K562 (cell line): ENCODE data around the gene DCST1. TPM values are rescaled to one million over a fixed set of nuclear protein-coding genes. Genes with fewer than 3 reads are reported as not detected.

Experiments
- CBX8 ChIP-seq: fragments of 200-600 bp; sonication (generic); IDR thresholded peaks from 2 replicates; pipeline ENCODE4 v1.6.1; 2012; ENCODE audit warnings: borderline replicate concordance, mixed run types, low read depth, mild to moderate bottlenecking, moderate library complexity, mixed read lengths, low read length, control low read depth, inconsistent platforms; ENCODE audit not compliant: poor library complexity, severe bottlenecking; ENCODE audit errors: extremely low read depth
- HEY1 ChIP-seq: fragments of 250-450 bp; sonication (Bioruptor Pico); IDR thresholded peaks from 2 replicates; pipeline ENCODE4 v1.5.0; 2020; ENCODE audit warnings: mild to moderate bottlenecking, moderate library complexity, borderline replicate concordance
- KDM2B ChIP-seq: fragments of 250-450 bp; sonication (Bioruptor Pico); IDR thresholded peaks from 2 replicates; pipeline ENCODE4 v1.8.0; 2021; ENCODE audit warnings: mild to moderate bottlenecking, moderate library complexity
- LCOR ChIP-seq: sonication (generic); formaldehyde crosslinking; IDR thresholded peaks from 2 replicates; pipeline ENCODE4 v1.8.0; 2022; ENCODE audit warnings: mild to moderate bottlenecking, missing genetic modification reagents
- NBN ChIP-seq: fragments of 450-650 bp; IDR thresholded peaks from 2 replicates; pipeline ENCODE4 v1.6.1; 2016; ENCODE audit warnings: low read depth, mild to moderate bottlenecking
- NCOA2 ChIP-seq, 2 experiments: fragments of 450-650 bp; IDR thresholded peaks; 2 replicates each; pipeline ENCODE4 v1.6.1; 2018; ENCODE audit warnings: mild to moderate bottlenecking in 2 of 2, moderate library complexity in 1 of 2; ENCODE audit not compliant: partially characterized antibody in 2 of 2
- NR2F6 ChIP-seq: fragments of 450-650 bp; formaldehyde crosslinking; IDR thresholded peaks from 2 replicates; pipeline ENCODE4 v1.4.0; 2020; ENCODE audit warnings: mild to moderate bottlenecking
- NRF1 ChIP-seq, 2 experiments: fragments of 450-650 bp; IDR thresholded peaks in 1 of 2; conservative IDR thresholded peaks in 1 of 2; 2 replicates each; pipeline ENCODE4 v1.6.1; 2014; ENCODE audit warnings: mild to moderate bottlenecking in 2 of 2
- POU5F1 ChIP-seq: fragments of 150-350 bp; IDR thresholded peaks from 2 replicates; pipeline ENCODE4 v1.6.1; 2014; ENCODE audit warnings: borderline replicate concordance, low read length, low read depth, mild to moderate bottlenecking; ENCODE audit not compliant: partially characterized antibody
- RBBP5 ChIP-seq: fragments of 200-600 bp; sonication (generic); IDR thresholded peaks from 2 replicates; pipeline ENCODE4 v1.6.1; 2012; ENCODE audit warnings: borderline replicate concordance, mild to moderate bottlenecking, low read length, control low read depth, inconsistent platforms; ENCODE audit not compliant: insufficient read depth, poor library complexity, severe bottlenecking
- SMARCB1 ChIP-seq: IDR thresholded peaks from 2 replicates; pipeline ENCODE4 v1.6.1; 2011; ENCODE audit warnings: improper control_type of control experiment, low read depth; ENCODE audit not compliant: insufficient read length
- SOX6 ChIP-seq: fragments of 450-650 bp; IDR thresholded peaks from 2 replicates; pipeline ENCODE4 v1.6.1; 2014; ENCODE audit warnings: mild to moderate bottlenecking
- TAL1 ChIP-seq: fragments of 450-650 bp; IDR thresholded peaks from 2 replicates; pipeline ENCODE4 v1.6.1; 2016; ENCODE audit warnings: mild to moderate bottlenecking
- ZBTB7A ChIP-seq: IDR thresholded peaks from 2 replicates; pipeline ENCODE4 v1.6.1; 2011; ENCODE audit warnings: low read depth, mild to moderate bottlenecking, low read length, moderate library complexity, borderline replicate concordance; ENCODE audit not compliant: control insufficient read depth
- ZNF184 ChIP-seq: sonication (generic); formaldehyde crosslinking; IDR thresholded peaks from 2 replicates; pipeline ENCODE4 v1.5.0; 2020; ENCODE audit warnings: missing genetic modification reagents
- ZNF586 ChIP-seq: fragments of 450-650 bp; formaldehyde crosslinking; conservative IDR thresholded peaks from 2 replicates; pipeline ENCODE4 v1.4.0; 2020; ENCODE audit warnings: mild to moderate bottlenecking, moderate library complexity
- ZNF785 ChIP-seq: fragments of 250-450 bp; sonication (Bioruptor Pico); IDR thresholded peaks from 2 replicates; pipeline ENCODE4 v1.4.0; 2020; ENCODE audit warnings: mild to moderate bottlenecking
- polyA plus RNA-seq, 8 experiments: library from polyadenylated mRNA; depleted of rRNA in 4 of 8; stranded (reverse) in 5 of 8; unstranded in 3 of 8; fragments of >200 nt; fragmentation: Nextera tagmentation in 2 of 8; fragmentation: Illumina TruSeq in 1 of 8; extraction: Ambion mirVana in 2 of 8; extraction: Trizol in 1 of 8; gene quantifications; 2 replicates each; pipeline versions ENCODE4 v1.2.1 to v1.2.3, GENCODE V29; 2011 to 2014; ENCODE audit warnings: inconsistent platforms in 1 of 8, missing spikeins in 1 of 8
- total RNA-seq, 7 experiments: library from RNA; depleted of rRNA in 6 of 7; stranded (reverse); fragments of >200 nt in 6 of 7; fragmentation: Illumina TruSeq in 2 of 7; extraction: Trizol in 2 of 7; gene quantifications; 2 replicates each; pipeline versions ENCODE4 v1.2.1 to v1.2.3, GENCODE V29; 2011 to 2021; ENCODE audit warnings: low replicate concordance in 1 of 7
- TF ChIP-seq, protein P1 (sequence below), 2 experiments: fragments of 450-650 bp in 1 of 2; sonication (generic) in 1 of 2; formaldehyde crosslinking in 1 of 2; IDR thresholded peaks; 2 replicates each; pipeline versions ENCODE4 v1.7.1 to v1.9.0; 2016 to 2022; ENCODE audit warnings: inconsistent platforms in 1 of 2, mild to moderate bottlenecking in 1 of 2, missing genetic modification reagents in 1 of 2

Gene DCST1
- total and polyA plus RNA-seq, 9 of the 15 experiments (the other 6 are each of a cell fraction or from before 2014, with no cell fraction given), result not detected

DNA sequence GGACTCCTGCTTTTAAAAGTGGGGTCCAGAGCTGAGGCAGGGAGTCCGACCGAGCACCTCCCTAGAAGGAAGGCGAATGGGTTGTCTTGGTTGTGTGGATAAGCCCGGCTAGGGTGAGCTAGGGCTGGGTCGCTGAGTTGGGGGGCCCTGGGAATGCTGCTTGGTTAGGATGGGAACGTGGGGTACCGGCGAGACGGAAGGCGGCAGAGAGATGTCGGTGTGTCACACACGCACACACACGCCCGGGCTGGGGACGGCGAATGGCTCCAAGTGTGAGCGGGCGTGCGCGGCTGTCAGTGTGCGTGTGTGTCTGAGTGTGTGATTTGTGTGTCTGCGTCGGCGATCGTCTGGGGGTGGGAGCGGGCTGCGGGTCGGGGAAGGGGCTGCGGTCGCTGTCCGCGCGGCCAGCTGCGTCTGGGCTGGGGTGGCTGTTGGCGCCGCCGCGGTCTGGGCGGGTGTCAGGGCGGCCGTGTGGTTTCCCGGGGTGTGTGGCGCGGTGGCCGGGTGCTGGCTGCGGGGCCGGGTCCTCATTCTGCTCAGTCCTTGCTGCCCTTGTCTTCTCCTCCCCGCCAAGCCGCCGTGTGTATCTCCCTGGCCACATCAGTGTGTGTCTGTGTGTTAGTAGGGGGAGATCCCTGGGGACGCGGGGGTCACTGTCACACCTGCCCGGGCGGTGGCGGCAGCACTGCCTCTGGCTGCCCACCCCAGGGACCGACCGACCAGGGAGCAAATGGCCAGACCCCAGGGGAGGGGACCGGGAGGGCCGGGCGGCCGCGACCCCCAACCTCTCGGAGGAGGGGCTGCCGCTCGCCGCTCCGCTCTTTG is 46.1 kb downstream of the DCST1 start (continued):
- TF ChIP-seq RBBP5 (peak; percentile 58), NRF1 (conservative IDR thresholded peaks at IDR 0.05 in 1 of 2, IDR thresholded peaks at IDR 0.05 in 1 of 2) (peak; percentile 31 to 51; a peak in 2 of 4 replicates), CBX8 (no peak), NBN (no peak), NCOA2 (IDR thresholded peaks at IDR 0.05; ENCODE audit: partially characterized antibody in 2 of 2) (no peak), SOX6 (no peak), LCOR (CRISPR knock-in tag) (no peak), NR2F6 (CRISPR knock-in tag) (no peak), POU5F1 (no peak), ZNF184 (CRISPR knock-in tag) (no peak), ZNF586 (CRISPR knock-in tag) (no peak), SMARCB1 (no peak), TAL1 (no peak), ZNF785 (CRISPR knock-in tag) (no peak), KDM2B (CRISPR knock-in tag) (0 out of 2 replicates have a peak, but pooled peaks have one; percentile 45), ZBTB7A (peak; percentile 68; the same call in 1 of the 2 replicates), HEY1 (CRISPR knock-in tag) (no peak)
- TF ChIP-seq, protein P1, sequence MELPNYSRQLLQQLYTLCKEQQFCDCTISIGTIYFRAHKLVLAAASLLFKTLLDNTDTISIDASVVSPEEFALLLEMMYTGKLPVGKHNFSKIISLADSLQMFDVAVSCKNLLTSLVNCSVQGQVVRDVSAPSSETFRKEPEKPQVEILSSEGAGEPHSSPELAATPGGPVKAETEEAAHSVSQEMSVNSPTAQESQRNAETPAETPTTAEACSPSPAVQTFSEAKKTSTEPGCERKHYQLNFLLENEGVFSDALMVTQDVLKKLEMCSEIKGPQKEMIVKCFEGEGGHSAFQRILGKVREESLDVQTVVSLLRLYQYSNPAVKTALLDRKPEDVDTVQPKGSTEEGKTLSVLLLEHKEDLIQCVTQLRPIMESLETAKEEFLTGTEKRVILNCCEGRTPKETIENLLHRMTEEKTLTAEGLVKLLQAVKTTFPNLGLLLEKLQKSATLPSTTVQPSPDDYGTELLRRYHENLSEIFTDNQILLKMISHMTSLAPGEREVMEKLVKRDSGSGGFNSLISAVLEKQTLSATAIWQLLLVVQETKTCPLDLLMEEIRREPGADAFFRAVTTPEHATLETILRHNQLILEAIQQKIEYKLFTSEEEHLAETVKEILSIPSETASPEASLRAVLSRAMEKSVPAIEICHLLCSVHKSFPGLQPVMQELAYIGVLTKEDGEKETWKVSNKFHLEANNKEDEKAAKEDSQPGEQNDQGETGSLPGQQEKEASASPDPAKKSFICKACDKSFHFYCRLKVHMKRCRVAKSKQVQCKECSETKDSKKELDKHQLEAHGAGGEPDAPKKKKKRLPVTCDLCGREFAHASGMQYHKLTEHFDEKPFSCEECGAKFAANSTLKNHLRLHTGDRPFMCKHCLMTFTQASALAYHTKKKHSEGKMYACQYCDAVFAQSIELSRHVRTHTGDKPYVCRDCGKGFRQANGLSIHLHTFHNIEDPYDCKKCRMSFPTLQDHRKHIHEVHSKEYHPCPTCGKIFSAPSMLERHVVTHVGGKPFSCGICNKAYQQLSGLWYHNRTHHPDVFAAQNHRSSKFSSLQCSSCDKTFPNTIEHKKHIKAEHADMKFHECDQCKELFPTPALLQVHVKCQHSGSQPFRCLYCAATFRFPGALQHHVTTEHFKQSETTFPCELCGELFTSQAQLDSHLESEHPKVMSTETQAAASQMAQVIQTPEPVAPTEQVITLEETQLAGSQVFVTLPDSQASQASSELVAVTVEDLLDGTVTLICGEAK (IDR thresholded peaks at IDR 0.05), result peak; percentile 34; the same call in 1 of the 2 replicates
- TF ChIP-seq, protein P1 (CRISPR knock-in tag; IDR thresholded peaks at IDR 0.05), result no peak
